ENCODE measurements around the gene HSD11B1L.
A peak's percentile ranks its signal among the peaks of the same experiment; 100 is the strongest.
"Not testable (repeated sequence)": the region's sequence is repeated elsewhere in the genome, so short reads cannot be mapped to it uniquely, and the experiment has no call there.

The HSD11B1L gene

GRCh38 chr19:5697890-5698634 lies 17.2 kb downstream of the HSD11B1L start:
- DNase-seq (ENCODE audit: low read depth in 1 of 2, low spot score in 1 of 2): no peak

- no peak for DNase-seq (ENCODE audit: low read depth in 1 of 2, low spot score in 1 of 2)
Measured at GRCh38 chr19:5698635-5699422, 18.0 kb downstream of the HSD11B1L start.

- no peak for DNase-seq (ENCODE audit: low read depth in 1 of 2, low spot score in 1 of 2)
Measured at GRCh38 chr19:5700455-5701092, 19.7 kb downstream of the HSD11B1L start.

DNA sequence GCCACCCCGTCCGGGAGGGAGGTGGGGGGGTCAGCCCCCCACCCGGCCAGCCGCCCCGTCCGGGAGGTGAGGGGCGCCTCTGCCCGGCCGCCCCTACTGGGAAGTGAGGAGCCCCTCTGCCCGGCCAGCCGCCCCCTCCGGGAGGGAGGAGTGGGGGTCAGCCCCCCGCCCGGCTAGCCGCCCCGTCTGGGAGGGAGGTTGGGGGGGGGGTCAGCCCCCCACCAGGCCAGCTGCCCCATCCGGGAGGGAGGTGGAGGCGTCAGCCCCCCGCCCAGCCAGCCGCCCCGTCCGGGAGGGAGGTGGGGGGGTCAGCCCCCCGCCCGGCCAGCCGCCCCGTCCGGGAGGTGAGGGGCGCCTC lies 21.2 kb downstream of the HSD11B1L start:
- DNase-seq (ENCODE audit: low read depth in 1 of 2, low spot score in 1 of 2): not testable (repeated sequence)

DNA sequence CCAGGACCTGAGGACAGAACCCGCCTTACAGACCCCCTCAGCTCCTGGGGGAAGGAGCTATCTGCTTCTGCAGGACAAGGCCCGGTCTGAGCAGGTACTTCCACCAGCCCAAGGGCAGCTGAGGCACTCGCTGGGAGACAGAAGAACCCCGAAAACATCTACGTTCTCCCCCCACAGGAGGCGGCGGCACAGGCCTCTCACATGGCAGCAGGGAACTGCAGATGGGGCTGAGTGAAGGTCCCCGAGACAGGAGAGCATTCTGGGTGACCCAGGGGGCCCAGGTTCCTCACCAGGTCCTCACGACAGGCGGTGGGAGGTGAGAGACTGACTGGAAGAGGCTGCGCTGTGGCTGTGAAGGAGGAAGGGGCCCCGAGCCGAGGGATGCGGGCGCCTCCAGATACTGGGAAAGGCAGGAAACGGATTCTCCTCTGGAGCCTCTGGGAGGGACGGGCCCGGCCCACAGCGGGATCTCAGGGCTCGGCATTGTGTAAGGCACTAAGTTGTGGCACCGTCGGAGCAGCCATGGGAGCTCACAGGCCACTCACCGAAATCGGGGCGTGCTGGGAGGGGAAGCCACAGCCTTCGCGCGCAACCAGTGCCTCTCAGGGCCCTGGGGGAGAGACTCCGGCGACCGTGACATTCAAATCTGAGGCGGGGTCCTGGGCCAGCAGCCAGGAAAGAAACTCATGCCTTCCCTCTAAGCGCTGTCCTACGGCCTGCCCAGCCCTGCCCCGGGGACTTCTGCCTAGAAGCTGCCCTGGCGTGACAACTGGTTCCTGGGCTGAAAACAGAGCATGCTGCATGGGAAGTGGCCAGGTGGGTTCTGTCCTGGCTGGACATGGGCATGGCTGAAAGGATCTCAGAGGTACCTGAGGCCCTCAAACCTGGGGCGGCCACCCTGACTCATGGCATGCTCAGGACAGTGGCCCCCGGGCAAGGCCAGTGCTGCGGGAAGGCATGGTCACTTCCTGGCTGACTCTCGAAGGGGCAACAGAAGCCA lies 23.3 kb downstream of the HSD11B1L start:
- DNase-seq (ENCODE audit: low read depth in 1 of 2, low spot score in 1 of 2): no peak

GRCh38 chr19:5705552-5705951 lies 24.7 kb downstream of the HSD11B1L start:
- no peak for DNase-seq (ENCODE audit: low read depth in 1 of 2, low spot score in 1 of 2)

DNA sequence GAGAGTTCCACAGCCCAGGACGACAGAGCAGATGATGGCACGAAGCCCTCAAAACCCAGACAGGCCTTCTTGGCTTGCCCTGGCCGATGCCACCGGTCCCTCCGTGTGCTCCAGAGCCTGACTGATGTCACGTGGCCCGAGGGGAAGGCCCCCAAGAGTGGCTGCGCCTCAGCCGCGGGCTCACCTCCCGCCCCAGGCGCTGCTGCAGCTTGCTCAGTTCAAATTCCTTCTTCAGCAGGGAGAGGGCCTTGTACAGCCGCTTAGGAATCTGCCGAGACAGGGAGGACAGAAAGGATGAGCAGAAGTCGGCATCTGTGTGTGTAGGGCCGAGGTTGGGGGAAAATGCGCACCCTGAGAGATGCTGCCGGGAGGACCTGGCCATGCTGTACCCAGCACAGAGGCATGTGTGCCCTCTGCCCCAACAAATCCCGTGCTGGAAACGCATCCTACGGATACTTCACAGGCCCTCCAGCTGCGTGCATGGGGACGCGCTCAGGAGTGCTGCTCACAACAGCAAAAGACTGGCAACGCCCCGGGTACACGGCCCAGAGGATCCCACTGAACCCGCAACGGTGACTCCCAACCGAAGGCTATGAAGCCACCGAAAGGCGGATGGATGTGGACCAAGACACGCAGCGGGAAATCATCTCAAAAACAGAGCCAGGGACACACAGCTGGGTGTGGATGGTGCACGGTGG lies 26.2 kb downstream of the HSD11B1L start:
- no peak for DNase-seq (ENCODE audit: low read depth in 1 of 2, low spot score in 1 of 2)

GRCh38 chr19:5707576-5708575 lies 27.0 kb downstream of the HSD11B1L start:
- no peak for DNase-seq (ENCODE audit: low read depth in 1 of 2, low spot score in 1 of 2)

DNA sequence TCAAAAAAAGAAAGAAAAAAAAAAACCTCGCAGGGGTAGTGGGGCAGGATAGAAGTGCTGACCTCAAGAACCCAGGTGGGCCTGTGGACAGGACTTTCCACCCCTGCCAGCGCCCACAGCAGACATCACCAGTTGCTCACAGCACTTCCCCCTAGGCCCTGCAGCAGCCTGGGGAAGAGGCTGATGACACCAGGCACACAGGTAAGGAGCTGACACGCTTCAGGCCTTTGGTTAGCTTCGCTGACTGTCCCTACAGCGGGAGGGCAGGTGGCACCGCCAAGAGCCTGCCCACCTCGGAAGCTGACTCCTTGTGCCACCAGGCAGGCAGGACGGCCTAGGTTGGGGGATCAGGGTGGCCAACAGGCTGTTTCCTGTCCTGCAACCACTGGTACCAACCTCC lies 30.2 kb downstream of the HSD11B1L start:
- no peak for DNase-seq (ENCODE audit: low read depth in 1 of 2, low spot score in 1 of 2)

DNA sequence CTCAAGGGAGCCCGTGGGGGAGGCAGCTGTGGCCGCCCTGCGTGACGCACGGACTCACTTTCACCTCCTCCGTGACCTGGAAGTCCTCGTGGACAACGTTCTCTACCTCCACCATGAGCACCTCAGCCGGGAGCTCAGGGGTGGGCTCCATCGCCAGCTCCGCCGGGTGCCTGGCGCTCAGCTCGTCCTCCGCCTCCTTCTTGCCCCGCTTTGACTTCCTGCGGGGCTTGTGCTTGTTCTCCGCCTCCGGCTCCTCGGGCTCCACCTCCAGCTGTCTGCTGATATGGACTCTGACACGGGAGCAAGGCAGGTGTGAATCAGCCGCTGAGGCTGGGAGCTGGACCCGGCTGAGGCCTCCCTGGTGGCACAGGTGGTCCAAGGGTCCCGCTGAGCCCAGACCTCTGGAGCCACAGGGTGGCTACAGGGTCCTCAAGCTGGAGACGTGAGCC lies 30.9 kb downstream of the HSD11B1L start:
- DNase-seq (ENCODE audit: low read depth in 1 of 2, low spot score in 1 of 2): no peak

DNA sequence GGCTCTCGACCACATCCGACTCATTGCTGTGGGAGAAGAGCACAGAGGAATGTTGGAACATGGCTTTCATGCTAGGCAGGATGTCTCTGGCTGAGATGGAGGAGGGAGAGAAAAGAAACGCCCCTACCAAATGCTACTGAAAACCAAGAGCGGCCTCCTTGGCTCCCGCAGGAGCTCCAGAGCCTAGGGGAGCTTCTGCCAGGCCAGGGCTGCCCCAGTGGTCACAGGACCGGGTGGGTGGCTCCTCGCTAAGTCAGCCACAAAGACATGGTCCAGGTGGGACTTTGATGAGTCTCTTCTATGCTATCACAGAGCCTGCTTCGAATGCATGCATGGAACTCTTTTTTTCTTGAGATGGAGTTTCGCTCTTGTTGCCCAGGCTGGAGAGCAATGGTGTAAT lies 32.4 kb downstream of the HSD11B1L start:
- DNase-seq (ENCODE audit: low read depth in 1 of 2, low spot score in 1 of 2): no peak

- DNase-seq (ENCODE audit: low read depth in 1 of 2, low spot score in 1 of 2): no peak
Measured at GRCh38 chr19:5714816-5715215, 34.0 kb downstream of the HSD11B1L start.

DNA sequence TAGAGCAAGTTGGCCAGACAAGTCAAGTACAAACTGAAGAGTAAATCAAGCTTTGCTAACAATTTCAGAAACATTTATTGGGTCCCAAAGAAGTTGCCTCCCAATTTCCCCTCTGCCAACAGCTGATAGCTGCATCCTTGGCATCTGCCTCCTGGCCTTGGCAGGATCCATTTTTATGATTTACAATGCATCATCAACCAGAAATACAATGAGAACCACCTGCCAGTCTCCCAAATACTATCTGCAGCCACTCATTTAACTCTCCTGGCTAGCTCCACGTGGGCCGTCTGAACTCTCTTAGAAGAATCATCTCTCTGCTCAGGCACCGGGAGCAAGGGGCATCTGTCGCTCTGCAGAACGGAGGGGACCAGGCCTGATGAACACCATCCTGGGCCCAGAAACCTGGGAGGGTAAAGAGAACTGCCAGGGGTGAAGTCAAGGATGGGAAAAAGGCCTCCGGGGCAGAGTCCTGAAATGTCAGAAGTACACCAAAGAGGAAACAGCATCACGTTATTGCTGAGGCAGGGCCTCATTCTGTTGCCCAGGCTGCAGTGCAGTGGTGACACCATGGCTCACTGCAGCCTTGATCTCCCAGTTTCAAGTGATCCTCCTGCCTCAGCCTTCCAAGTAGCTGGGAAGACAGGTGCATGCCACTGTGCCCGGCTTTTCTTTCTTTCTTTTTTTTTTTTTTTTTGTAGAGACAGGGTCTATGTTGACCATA lies 36.5 kb downstream of the HSD11B1L start:
- no peak for DNase-seq (ENCODE audit: low read depth in 1 of 2, low spot score in 1 of 2)

DNA sequence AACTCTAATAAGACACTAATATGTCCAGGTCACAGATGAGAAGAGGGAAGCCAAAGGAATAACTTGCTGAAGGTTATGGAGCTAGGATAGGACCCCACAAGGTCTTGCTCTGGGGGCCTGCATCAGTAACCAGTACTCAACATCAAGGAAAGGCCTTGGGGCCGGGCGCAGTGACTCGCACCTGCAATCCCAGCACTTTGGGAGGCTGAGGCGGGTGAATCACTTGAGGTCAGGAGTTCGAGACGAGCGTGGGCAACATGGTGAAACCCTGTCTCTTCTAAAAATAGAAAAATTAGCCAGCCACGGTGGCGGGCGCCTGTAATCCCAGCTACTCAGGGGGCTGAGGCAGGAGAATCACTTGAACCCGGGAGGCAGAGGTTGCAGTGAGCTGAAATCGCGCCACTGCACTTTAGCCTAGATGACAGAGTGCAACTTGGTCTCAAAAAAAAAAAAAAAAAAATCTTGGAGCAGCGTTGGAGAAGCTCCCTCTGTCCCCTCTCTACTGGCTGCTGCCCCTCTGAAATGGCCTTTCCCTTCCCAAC lies 37.3 kb downstream of the HSD11B1L start:
- peak in 1 of 2 donors; percentile 43 for DNase-seq (ENCODE audit: low read depth in 1 of 2, low spot score in 1 of 2)

- no peak for DNase-seq (ENCODE audit: low read depth in 1 of 2, low spot score in 1 of 2)
Measured at GRCh38 chr19:5718579-5719273, 37.9 kb downstream of the HSD11B1L start.

DNA sequence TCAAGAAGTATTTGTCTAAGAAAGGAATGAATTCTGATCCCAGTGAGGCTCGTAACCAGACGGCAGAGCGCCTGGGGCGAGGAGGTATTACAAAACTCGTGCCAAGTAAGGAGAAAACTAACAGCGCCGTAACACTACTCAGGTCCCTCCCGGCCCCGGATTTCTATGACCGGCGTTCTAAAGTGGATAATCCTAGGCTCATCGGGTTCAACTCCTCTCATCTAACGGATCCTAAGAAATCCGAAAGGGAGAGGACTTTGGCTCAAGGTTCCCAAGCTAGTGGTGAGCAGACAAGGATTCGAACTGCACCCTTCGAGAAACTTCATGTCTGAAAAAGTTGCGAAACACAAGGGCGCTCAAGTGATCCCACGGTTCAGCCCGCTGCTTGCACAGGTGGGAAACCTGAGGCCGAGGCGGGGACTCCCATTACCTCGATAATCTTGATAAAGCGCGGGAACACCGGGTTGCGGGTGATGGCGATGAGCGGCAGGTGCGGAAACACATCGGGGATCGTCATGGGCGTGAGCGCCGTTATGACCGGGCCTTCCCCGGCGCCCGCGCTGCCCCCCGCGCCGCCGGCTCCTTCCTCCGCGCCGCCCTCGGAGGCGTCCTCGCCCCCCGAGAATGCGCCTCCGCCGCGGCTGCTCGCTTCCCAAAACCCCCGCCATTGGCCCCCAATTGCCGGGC lies 38.6 kb downstream of the HSD11B1L start:
- DNase-seq (ENCODE audit: low read depth in 1 of 2, low spot score in 1 of 2): no peak
